HepG2 (cell line): ENCODE results near the gene TP53. TPM values are rescaled to one million over a fixed set of nuclear protein-coding genes. Genes with fewer than 3 reads are reported as not detected.

ENCODE experiments used
- ATAD3A ChIP-seq: sonication (generic); formaldehyde crosslinking; IDR thresholded peaks from 2 replicates; pipeline ENCODE4 v1.4.0; 2020; ENCODE audit warnings: missing genetic modification reagents
- BHLHE40 ChIP-seq: IDR thresholded peaks from 2 replicates; pipeline ENCODE4 v1.6.1; 2011; ENCODE audit warnings: low read length, improper control_type of control experiment
- DPF2 ChIP-seq: sonication (generic); formaldehyde crosslinking; IDR thresholded peaks from 2 replicates; pipeline ENCODE4 v1.4.0; 2020; ENCODE audit warnings: mild to moderate bottlenecking, low read depth, missing genetic modification reagents, borderline replicate concordance
- ELF4 ChIP-seq: sonication (generic); formaldehyde crosslinking; IDR thresholded peaks from 2 replicates; pipeline ENCODE4 v1.5.0; 2020; ENCODE audit warnings: missing genetic modification reagents, mild to moderate bottlenecking, moderate library complexity, borderline replicate concordance
- KIAA2018 ChIP-seq: sonication (generic); formaldehyde crosslinking; IDR thresholded peaks from 2 replicates; pipeline ENCODE4 v1.5.0; 2020; ENCODE audit warnings: mild to moderate bottlenecking, missing genetic modification reagents, borderline replicate concordance
- THAP9 ChIP-seq: sonication (generic); formaldehyde crosslinking; IDR thresholded peaks from 2 replicates; pipeline ENCODE4; 2020; ENCODE audit warnings: missing genetic modification reagents, mild to moderate bottlenecking, borderline replicate concordance
- ZBTB49 ChIP-seq: sonication (generic); formaldehyde crosslinking; IDR thresholded peaks from 2 replicates; pipeline ENCODE4 v1.4.0; 2020; ENCODE audit warnings: missing genetic modification reagents, borderline replicate concordance
- ZHX1 ChIP-seq: sonication (generic); formaldehyde crosslinking; IDR thresholded peaks from 2 replicates; pipeline ENCODE4 v1.8.1; 2022; ENCODE audit warnings: low read depth, mild to moderate bottlenecking, missing genetic modification reagents
- polyA plus RNA-seq, 8 experiments: library from polyadenylated mRNA; depleted of rRNA in 3 of 8; stranded (reverse) in 7 of 8; unstranded in 1 of 8; fragments of >200 nt; fragmentation: Illumina TruSeq in 4 of 8; extraction: Trizol in 4 of 8; gene quantifications; 2 replicates each; pipeline versions ENCODE4 v1.2.1 to v1.2.3, GENCODE V29; 2011 to 2016; ENCODE audit warnings: low read depth in 4 of 8, missing spikeins in 1 of 8, mixed read lengths in 1 of 8; ENCODE audit not compliant: insufficient read depth in 1 of 8
- total RNA-seq, 5 experiments: library from RNA; depleted of rRNA; stranded (reverse); fragments of >200 nt; fragmentation: Illumina TruSeq; extraction: Trizol; gene quantifications; 2 replicates each; pipeline ENCODE4 v1.2.3, GENCODE V29; 2016; ENCODE audit warnings: low read depth in 1 of 5

Gene TP53
- total and polyA plus RNA-seq, 2 of the 13 experiments (the other 11 are each of a cell fraction or from before 2014, with no cell fraction given) = 17.1 to 29.9 TPM

GRCh38 chr17:7687908-7688807, 868 bp upstream of the TP53 start, which contains the start of gene WRAP53 (continued):
- TF ChIP-seq KIAA2018 (CRISPR knock-in tag) = no peak
- TF ChIP-seq ELF4 (CRISPR knock-in tag) = no peak
- no peak for TF ChIP-seq THAP9 (CRISPR knock-in tag)
- TF ChIP-seq ZBTB49 (CRISPR knock-in tag) = no peak
- no peak for TF ChIP-seq BHLHE40
- no peak for TF ChIP-seq ZHX1 (CRISPR knock-in tag)
- TF ChIP-seq DPF2 (CRISPR knock-in tag) = no peak
- TF ChIP-seq ATAD3A (CRISPR knock-in tag) = no peak
